ENCODE data around the gene DHPS. TPM values are rescaled to one million over a fixed set of nuclear protein-coding genes. Genes with fewer than 3 reads are reported as not detected.

DHPS gene
- total RNA-seq, 1 experiment from 2014 or later: 86.4 TPM

DNA sequence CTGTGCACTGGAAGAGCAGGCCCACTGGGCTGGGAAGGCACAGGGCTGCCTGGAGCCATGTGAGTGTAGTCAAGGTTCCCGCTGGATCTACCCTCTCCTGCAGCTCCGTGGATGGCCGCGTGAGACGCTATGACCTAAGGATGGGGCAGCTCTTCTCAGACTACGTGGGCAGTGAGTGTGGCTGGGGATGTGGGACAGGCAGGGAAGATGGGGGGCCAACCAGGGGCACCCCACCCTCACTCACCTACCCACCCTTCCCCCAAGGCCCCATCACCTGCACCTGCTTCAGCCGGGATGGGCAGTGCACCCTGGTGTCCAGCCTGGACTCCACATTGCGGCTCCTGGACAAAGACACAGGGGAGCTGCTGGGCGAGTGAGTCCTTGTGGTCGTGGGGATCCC lies 8.9 kb downstream of the DHPS start:
- Histone ChIP-seq H3K36me3 (replicated peaks; ENCODE audit: control insufficient read depth, insufficient read depth, low read length) (peaks cover 19% of the 10 kb centered on the region), H3K27me3 (ENCODE audit: control insufficient read depth, insufficient read depth, low read length) (no peaks in the 10 kb centered on the region), H3K4me3 (ENCODE audit: insufficient read depth, low read depth, low read length) (no peak overlapping the region)
- peak; percentile 46 for DNase-seq

DNA sequence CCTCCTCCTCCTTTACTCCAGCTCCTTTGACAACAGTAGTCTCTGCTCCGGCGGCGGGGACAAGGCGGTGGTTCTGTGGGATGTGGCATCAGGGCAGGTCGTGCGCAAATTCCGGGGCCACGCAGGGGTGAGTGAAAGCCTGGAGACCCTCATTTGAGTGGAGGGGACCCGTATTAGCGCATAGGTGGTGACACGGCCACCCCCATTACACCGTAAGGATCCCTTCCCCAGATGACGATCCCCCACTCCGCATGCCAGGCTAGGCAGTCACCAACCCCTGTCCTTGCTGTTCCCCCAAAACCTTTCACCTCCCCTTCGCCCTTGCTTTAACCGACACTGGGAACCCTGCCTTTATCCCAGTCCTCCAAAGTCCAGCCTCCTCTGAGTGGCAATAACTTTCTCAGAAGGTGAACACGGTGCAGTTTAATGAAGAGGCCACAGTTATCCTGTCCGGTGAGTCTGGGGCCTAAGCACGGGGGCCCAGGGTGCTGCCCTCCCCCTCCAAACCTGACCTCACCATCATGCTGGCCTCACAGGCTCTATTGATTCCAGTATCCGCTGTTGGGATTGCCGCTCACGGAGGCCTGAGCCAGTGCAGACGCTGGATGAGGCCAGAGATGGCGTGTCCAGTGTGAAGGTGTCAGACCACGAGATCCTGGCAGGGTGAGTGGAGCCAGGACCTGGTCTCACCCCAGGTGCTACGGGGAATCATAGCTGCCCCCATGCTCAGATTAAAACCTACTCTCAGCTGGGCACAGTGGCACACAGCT lies 11.3 kb downstream of the DHPS start:
- H3K4me3 ChIP-seq (ENCODE audit: insufficient read depth, low read depth, low read length): peak overlapping the region; percentile 87
- no peak for DNase-seq
- no peaks in the 10 kb centered on the region for H3K27me3 ChIP-seq (ENCODE audit: control insufficient read depth, insufficient read depth, low read length)
- H3K36me3 ChIP-seq (replicated peaks; ENCODE audit: control insufficient read depth, insufficient read depth, low read length): peaks cover 5% of the 10 kb centered on the region

DNA sequence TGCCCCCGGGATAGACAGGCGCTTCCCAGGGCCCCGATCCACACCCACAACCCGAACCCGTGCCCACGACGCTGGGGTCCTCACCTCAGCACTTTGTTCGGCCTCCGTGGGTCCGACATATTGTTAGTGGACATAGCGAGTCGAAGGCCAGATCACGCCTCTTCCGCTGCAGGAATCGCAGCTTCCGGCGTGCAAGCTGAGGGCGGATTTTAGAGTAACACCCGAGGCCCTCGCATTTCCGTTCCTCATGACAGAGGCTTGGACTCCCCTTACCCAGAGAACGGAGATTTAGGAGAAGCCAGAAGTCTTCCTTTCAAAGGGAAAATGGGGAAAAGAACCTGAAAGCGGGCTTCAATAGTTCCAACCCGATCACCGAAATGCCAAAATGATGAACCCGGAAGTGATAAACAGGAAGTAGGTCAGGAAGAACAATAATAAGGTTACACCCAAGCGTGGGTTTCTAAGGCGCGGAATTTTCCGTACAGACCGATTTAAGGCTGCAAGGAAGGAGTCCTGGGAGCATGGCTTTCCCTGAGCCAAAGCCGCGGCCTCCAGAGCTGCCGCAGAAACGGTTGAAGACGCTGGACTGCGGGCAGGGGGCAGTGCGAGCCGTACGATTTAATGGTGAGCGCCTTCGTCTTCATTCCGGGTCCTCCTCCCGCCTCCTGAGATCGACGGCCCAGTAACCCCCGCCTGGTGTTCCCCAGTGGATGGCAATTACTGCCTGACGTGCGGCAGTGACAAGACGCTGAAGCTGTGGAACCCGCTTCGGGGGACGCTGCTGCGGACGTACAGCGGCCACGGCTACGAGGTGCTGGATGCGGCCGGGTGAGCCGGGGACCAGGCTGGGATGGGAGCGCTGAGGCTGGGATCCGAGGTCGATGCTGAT lies 12.2 kb downstream of the DHPS start:
- peak; percentile 86 for DNase-seq
- H3K4me3 ChIP-seq (ENCODE audit: insufficient read depth, low read depth, low read length): peak overlapping the region; percentile 87
- H3K36me3 ChIP-seq (replicated peaks; ENCODE audit: control insufficient read depth, insufficient read depth, low read length): peaks cover 7% of the 10 kb centered on the region
- H3K27me3 ChIP-seq (ENCODE audit: control insufficient read depth, insufficient read depth, low read length): no peaks in the 10 kb centered on the region

- Histone ChIP-seq H3K36me3 (replicated peaks; ENCODE audit: control insufficient read depth, insufficient read depth, low read length) (peaks cover 4% of the 10 kb centered on the region), H3K4me3 (ENCODE audit: insufficient read depth, low read depth, low read length) (peak overlapping the region; percentile 87), H3K27me3 (ENCODE audit: control insufficient read depth, insufficient read depth, low read length) (no peaks in the 10 kb centered on the region)
- peak; percentile 77 for DNase-seq
Measured at GRCh38 chr19:12668932-12669269, 12.8 kb downstream of the DHPS start.

GRCh38 chr19:12668346-12668745 lies 13.3 kb downstream of the DHPS start:
- peaks cover 6% of the 10 kb centered on the region for H3K36me3 ChIP-seq (replicated peaks; ENCODE audit: control insufficient read depth, insufficient read depth, low read length)
- H3K4me3 ChIP-seq (ENCODE audit: insufficient read depth, low read depth, low read length): peak overlapping the region; percentile 87
- H3K27me3 ChIP-seq (ENCODE audit: control insufficient read depth, insufficient read depth, low read length): no peaks in the 10 kb centered on the region
- no peak for DNase-seq

DNA sequence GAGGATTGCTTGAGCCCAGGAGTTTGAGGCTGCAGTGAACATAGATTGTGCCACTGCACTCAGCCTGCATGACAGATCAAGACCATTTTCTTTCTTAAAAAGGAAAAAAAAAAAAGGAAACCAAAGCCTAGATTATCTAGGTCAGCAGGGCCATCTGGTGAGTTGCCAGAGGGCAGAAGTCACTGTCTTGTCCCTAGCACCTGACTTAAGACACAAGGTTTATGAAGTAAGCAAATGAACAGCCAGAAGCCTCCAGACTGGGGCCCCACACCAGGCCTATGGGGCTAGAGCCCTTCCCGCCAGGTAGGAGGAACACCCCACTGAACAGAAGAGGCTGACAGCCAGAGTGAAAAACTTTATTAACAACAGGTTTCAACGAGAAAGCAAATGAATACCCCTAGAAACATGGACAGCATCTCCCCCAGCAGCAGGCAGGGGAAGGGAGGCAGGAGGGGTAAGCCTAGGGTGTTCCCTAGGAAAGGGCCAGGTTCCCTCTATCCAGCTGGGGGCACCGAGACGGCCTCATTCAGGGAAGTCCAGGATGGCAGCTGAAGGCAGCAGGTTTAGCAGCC lies 13.9 kb downstream of the DHPS start:
- Histone ChIP-seq H3K36me3 (replicated peaks; ENCODE audit: control insufficient read depth, insufficient read depth, low read length) (peaks cover 6% of the 10 kb centered on the region), H3K27me3 (ENCODE audit: control insufficient read depth, insufficient read depth, low read length) (no peaks in the 10 kb centered on the region), H3K4me3 (ENCODE audit: insufficient read depth, low read depth, low read length) (no peak overlapping the region)
- no peak for DNase-seq

DNA sequence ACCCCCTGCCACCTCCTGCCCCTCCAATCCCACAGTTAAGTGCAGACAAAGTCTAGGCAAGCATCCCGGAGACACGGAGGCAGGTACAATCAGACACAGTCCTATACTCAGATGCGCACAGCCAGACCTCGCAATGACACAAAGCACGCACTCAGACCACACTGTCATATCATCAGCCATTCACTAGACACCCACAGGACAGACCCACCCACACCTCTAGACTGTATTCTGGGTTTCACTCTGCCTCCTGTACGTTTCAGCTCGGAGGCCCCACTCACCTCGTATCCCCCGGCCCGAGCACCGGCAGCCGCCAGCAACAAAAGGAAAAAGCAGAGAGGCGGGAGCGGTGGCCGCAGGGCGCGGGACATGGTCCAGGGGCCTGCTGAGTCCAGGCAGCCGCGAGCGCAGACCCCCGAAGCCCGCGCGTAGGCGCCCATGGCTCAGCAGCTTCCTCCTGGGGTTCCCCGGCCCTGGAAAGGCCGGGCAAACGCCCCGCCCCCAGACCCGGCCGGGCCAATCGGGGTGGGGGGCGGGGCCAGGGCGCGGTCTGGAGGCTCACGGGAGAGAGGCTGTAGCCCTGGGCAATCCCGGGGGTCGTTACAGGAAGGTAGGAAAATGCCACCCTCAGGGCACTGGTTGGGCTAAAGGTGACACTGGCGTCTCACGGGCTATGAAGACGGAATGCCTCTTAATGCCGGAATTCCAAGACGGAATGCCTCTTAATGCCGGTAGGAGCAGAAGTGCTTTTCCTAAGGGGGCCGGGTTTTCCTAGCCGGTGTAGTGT lies 15.2 kb downstream of the DHPS start, which contains the start of the genes MAN2B1 and WDR83:
Gene MAN2B1, minus strand, starts transcription at position 478 of the 784 bp plus-strand sequence. Its CDS starts 41 bp downstream, at position 437.
Gene WDR83, plus strand, starts transcription at position 543 of the 784 bp plus-strand sequence. CDS start 2,984 bp downstream, outside the sequence.
- peak; percentile 99 for DNase-seq
- H3K36me3 ChIP-seq (replicated peaks; ENCODE audit: control insufficient read depth, insufficient read depth, low read length): peaks cover 7% of the 10 kb centered on the region
- peak within 1 kb of the TSS; percentile 81 for H3K4me3 ChIP-seq (ENCODE audit: insufficient read depth, low read depth, low read length)
- no peaks in the 10 kb centered on the region for H3K27me3 ChIP-seq (ENCODE audit: control insufficient read depth, insufficient read depth, low read length)

GRCh38 chr19:12665671-12666264 lies 15.9 kb downstream of the DHPS start:
- peaks cover 12% of the 10 kb centered on the region for H3K36me3 ChIP-seq (replicated peaks; ENCODE audit: control insufficient read depth, insufficient read depth, low read length)
- no peak for DNase-seq

DNA sequence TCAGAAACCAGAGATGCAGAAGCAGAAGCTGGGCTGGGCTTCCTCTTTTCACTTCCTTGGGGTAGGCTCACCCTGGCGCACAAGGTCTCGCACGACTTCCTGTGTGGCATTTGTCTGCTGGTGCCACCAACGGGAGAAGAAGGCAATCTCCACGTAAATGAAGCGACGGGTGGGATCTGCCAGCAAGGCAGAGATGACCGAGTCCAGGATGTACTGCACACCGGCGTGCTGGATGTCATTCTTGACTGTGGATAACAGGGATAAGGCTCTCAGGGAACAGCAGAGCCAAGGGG lies 16.5 kb downstream of the DHPS start:
- Histone ChIP-seq H3K27me3 (ENCODE audit: control insufficient read depth, insufficient read depth, low read length) (no peaks in the 10 kb centered on the region), H3K4me3 (ENCODE audit: insufficient read depth, low read depth, low read length) (no peak overlapping the region), H3K36me3 (replicated peaks; ENCODE audit: control insufficient read depth, insufficient read depth, low read length) (peaks cover 12% of the 10 kb centered on the region)
- DNase-seq: no peak

More at GRCh38 chr19:12665671-12666264, 15.9 kb downstream of the DHPS start:
- H3K27me3 ChIP-seq (ENCODE audit: control insufficient read depth, insufficient read depth, low read length): no peaks in the 10 kb centered on the region
- peak overlapping the region; percentile 81 for H3K4me3 ChIP-seq (ENCODE audit: insufficient read depth, low read depth, low read length)

GRCh38 chr19:12664406-12665280 lies 17.0 kb downstream of the DHPS start:
- H3K4me3 ChIP-seq (ENCODE audit: insufficient read depth, low read depth, low read length): no peak overlapping the region
- DNase-seq: peak; percentile 98
- no peaks in the 10 kb centered on the region for H3K27me3 ChIP-seq (ENCODE audit: control insufficient read depth, insufficient read depth, low read length)
- H3K36me3 ChIP-seq (replicated peaks; ENCODE audit: control insufficient read depth, insufficient read depth, low read length): peaks cover 12% of the 10 kb centered on the region

GRCh38 chr19:12660980-12661379 lies 20.7 kb downstream of the DHPS start:
- Histone ChIP-seq H3K27me3 (ENCODE audit: control insufficient read depth, insufficient read depth, low read length) (no peaks in the 10 kb centered on the region), H3K4me3 (ENCODE audit: insufficient read depth, low read depth, low read length) (no peak overlapping the region), H3K36me3 (replicated peaks; ENCODE audit: control insufficient read depth, insufficient read depth, low read length) (peaks cover 12% of the 10 kb centered on the region)
- DNase-seq: no peak

- H3K27me3 ChIP-seq (ENCODE audit: control insufficient read depth, insufficient read depth, low read length): no peaks in the 10 kb centered on the region
Measured at GRCh38 chr19:12657966-12658365, 23.7 kb downstream of the DHPS start.

DNA sequence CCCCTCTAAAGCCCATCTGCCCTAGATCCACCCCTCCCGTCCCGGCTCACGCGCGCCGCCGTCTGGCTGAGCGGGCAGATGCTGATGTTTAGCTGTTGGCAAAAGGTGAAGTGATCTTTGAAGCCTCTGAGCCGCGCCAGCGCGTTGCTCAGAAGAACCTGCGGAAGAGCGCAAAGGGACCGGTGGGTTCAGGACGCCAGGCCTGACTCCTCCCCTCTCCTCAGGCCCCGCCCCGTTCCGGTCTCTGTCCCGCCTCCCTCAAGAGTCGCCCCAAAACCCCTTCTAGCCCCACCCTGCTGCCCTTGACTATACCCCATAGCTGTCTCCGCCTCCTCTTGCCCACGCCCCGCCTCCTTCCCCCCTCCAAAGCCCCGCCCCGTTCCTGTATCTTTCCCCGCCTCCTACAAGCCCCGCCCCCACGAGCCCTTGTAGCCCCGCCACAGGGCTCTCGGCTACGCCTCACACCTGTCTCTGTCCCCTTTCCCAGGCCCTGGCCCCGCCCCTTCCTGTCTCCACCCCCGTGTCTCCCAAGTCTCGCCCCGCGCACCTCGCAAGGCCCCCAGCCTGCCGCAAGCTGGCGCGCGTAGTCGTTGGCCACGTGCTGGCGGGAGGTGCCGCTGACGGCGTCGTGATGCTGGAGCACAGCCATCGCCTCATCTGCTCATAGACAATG lies 24.6 kb downstream of the DHPS start:
- Histone ChIP-seq H3K4me3 (ENCODE audit: insufficient read depth, low read depth, low read length) (peak overlapping the region; percentile 12), H3K36me3 (replicated peaks; ENCODE audit: control insufficient read depth, insufficient read depth, low read length) (peaks cover 17% of the 10 kb centered on the region), H3K27me3 (ENCODE audit: control insufficient read depth, insufficient read depth, low read length) (no peaks in the 10 kb centered on the region)
- peak; percentile 99 for DNase-seq

More at GRCh38 chr19:12657966-12658365, 23.7 kb downstream of the DHPS start:
- no peak overlapping the region for H3K4me3 ChIP-seq (ENCODE audit: insufficient read depth, low read depth, low read length)
- H3K36me3 ChIP-seq (replicated peaks; ENCODE audit: control insufficient read depth, insufficient read depth, low read length): peaks cover 17% of the 10 kb centered on the region
- DNase-seq: no peak
